H7 (cell line): ENCODE data around the gene TPM3. TPM values are rescaled to one million over a fixed set of nuclear protein-coding genes. Genes with fewer than 3 reads are reported as not detected.

ENCODE experiments used
- DNase-seq: peaks from one replicate; pipeline ENCODE4 v3.0.0; 2012
- H3K27me3 ChIP-seq: 2 replicates; pipeline ENCODE4 v1.6.0; 2011; ENCODE audit warnings: mild to moderate bottlenecking, low read length; ENCODE audit not compliant: control insufficient read depth, insufficient read depth
- H3K36me3 ChIP-seq: replicated peaks from 2 replicates; pipeline ENCODE4 v1.5.1; 2011; ENCODE audit warnings: low read length; ENCODE audit not compliant: control insufficient read depth, insufficient read depth
- H3K4me3 ChIP-seq: 2 replicates; pipeline ENCODE4 v1.5.1; 2011; ENCODE audit warnings: low read depth, mild to moderate bottlenecking, control low read depth, low read length, moderate library complexity; ENCODE audit not compliant: insufficient read depth
- total RNA-seq: library from RNA; depleted of rRNA; stranded (reverse); fragments of >200 nt; shearing (Covaris generic); gene quantifications from 2 replicates; pipeline ENCODE4 v1.2.3, GENCODE V29; 2014

Gene TPM3
- total RNA-seq, 1 experiment from 2014 or later: 754 TPM

DNA sequence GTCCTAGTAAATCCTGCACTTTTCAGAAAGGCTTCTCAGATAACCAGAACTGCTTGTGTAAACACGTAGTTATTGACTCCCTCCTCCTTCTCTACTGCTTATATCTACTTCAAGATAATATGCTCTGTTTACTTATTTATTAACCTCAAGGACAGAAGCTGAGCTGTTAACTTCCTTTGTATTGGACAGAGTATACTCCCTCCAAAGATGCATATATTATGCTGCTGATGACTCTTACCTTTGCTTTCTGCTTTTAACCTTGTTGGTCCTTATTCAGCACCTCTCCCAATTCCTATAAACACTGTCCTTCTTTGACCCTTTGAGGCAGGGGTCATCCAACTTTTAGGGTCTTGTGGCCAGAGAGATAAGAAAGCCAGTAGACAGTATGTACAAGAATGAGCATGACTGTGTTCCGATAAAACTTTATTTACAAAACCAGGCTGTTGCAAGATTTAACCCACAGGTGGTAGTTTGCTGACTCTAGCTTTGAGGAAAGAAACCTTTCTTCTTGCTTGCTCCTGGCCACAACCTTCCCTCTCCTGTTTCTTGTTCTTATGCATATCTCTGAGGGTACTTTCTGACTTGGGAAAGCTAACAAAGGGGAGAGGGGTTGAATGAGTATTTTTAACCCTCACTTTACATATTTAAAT is 4.9 kb downstream of the TPM3 start:
- peak; percentile 71 for DNase-seq
- H3K27me3 ChIP-seq: no peaks in the 10 kb centered on the region; the same call in 1 of the 2 replicates
- no peaks in the 10 kb centered on the region for H3K36me3 ChIP-seq
- no peak overlapping the region for H3K4me3 ChIP-seq

DNA sequence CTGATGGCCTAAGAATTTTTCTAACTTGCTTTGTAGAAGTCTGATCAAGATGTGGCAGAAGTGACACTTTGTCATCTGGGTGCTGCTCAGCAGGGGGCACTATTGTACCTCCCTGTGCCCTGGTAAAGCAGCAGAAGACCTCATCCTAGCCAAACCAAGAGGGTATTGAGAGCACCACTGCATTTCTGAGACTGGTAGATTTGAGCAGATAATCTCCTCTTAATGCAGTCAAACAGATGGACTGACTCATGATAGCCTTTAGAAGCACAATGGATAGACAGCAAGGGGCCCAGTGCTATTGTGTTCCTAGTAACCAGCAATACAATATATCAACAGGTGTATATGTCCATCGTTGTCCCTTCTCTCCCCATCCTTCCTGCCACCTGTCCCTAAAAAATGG is 5.7 kb downstream of the TPM3 start:
- no peaks in the 10 kb centered on the region for H3K27me3 ChIP-seq
- H3K4me3 ChIP-seq: no peak overlapping the region
- DNase-seq: peak; percentile 65
- H3K36me3 ChIP-seq: no peaks in the 10 kb centered on the region

DNA sequence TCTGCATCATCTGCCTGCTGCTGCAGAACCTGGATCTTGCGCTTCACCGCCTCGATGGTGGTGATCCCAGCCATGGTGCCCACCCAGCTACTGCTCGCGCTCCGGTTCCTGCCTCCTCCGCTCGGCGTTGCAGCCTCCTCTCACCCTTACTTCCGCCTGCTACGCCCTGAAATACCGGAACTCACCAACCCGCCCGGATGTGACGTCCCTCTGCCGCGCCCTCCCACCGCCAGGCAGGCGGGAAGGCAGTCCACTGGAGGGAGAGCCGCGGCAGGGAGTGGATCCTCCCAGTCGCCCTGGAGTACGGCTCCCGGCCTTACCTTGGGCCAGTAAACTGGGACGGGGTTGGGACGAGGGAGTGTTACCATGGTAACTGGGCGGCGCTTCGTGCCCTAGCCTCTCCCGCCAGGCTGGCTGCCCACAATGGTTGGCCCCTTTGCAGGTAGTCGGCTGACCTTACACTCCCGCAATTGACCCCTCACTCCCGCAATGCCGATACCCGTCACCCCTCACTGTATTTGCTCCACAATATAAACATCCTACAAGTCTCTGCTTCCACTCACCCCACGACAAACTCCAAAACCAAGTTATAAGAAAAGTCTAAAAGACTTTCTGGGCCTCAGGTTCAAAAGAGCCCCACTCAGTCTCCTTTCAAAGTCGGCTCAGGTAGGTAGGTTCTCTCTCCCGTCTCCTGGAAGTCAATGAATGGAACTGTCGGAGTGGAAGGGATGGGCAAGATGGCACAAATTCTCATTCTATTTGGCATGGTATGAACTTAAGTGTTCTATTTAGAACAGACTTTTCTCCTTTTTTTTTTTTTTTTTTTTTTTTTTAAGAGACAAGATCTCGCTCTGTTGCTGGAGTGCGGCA is 8.6 kb downstream of the TPM3 start:
- Histone ChIP-seq H3K4me3 (peak overlapping the region; percentile 97), H3K36me3 (no peaks in the 10 kb centered on the region; the same call in none of the 2 replicates), H3K27me3 (no peaks in the 10 kb centered on the region)
- DNase-seq: peak; percentile 98

DNA sequence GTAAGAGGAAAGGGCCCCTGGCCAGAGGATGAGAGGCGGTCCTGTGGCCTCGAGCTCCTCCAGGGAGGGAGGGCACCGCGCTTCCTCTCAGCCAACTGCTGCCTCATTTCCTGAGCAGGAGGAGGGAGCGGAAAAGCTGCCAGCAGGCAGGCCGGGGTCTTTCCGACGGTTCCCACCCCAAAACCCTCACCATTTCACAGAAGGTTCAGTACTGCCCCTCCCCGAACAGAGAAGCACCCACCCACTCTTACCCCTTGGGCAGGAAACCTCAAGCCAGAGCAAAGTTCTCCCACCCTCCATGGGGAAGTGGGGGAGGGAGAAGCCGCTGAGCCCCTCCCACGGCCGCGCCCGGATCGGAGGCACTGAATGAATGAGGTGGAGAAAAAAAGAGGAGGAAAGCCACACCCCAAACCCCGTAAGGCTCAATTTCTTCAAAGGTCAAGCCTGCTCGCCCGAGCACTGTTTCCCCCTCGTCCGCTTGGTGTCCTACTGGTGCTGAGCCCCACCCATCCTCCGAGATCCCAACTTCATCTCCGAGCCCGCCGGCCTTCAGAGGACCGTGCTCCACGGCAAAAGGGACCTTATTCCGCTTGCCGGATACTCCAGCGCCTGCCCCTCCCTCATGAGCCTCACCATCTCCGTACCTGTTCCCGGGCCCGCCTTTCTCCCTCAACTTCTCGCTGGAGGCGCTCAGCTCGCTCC is 9.4 kb downstream of the TPM3 start:
- DNase-seq: peak; percentile 71
- Histone ChIP-seq H3K36me3 (no peaks in the 10 kb centered on the region; the same call in none of the 2 replicates), H3K4me3 (peak overlapping the region; percentile 97), H3K27me3 (no peaks in the 10 kb centered on the region)

DNA sequence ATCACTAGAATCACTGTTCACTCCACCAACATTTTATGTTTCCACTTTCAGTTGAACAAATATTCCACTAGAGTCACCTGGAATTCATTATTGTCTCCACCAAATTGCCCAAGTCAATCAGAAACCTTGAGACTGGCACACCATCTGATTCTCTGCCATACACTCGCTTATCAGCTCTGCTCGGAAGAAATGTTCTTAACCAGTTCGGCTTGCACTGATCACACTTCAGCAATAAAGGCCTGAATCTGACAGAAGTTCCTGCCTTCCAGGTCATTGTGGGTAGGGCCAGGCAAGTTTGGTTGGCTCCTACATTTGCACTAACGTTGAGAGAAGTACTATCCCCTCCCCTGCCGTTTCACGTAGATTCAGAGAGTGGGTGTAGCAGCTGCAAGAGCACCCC is 10.0 kb downstream of the TPM3 start:
- H3K36me3 ChIP-seq: no peaks in the 10 kb centered on the region; the same call in none of the 2 replicates
- DNase-seq: no peak
- H3K27me3 ChIP-seq: no peaks in the 10 kb centered on the region

DNA sequence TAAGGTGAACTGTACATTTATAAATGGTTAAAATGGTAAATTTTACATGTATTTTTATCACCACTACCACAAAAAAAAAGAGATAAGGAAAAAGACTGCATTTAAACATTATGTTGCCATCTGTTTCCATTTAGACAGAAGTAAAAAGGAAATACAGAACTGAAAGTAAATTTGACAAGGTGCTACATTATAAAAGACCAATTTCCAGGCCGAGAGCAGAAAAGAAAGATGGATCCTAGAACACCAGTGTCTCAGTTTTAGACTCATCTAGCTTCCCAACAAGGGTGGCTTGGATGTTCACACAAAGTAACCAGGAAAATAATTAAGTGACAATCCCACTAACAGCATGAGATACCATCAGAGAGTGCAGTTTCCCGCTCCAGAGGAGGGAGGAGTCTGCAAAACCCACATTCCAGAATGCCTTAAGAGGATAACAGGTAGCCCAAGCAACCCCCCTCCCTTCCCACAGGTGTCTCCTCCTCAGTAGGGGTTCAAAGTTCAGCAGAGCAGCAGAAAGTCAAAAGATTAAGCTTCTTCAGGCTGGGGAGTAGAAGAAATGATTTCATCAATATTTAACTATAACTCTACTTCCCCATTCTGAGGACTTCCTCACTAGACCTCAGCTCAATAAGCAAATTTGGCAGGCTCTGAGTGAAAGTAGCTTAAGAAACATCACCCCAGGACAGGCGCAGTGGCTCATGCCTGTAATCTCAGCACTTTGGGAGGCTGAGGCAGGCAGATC is 11.8 kb downstream of the TPM3 start:
- H3K36me3 ChIP-seq: peaks cover 6% of the 10 kb centered on the region
- peak; percentile 71 for DNase-seq
- H3K4me3 ChIP-seq: no peak overlapping the region
- no peaks in the 10 kb centered on the region for H3K27me3 ChIP-seq

More for the DNA sequence above, 10.0 kb downstream of the TPM3 start:
- H3K4me3 ChIP-seq: peak overlapping the region; percentile 97

DNA sequence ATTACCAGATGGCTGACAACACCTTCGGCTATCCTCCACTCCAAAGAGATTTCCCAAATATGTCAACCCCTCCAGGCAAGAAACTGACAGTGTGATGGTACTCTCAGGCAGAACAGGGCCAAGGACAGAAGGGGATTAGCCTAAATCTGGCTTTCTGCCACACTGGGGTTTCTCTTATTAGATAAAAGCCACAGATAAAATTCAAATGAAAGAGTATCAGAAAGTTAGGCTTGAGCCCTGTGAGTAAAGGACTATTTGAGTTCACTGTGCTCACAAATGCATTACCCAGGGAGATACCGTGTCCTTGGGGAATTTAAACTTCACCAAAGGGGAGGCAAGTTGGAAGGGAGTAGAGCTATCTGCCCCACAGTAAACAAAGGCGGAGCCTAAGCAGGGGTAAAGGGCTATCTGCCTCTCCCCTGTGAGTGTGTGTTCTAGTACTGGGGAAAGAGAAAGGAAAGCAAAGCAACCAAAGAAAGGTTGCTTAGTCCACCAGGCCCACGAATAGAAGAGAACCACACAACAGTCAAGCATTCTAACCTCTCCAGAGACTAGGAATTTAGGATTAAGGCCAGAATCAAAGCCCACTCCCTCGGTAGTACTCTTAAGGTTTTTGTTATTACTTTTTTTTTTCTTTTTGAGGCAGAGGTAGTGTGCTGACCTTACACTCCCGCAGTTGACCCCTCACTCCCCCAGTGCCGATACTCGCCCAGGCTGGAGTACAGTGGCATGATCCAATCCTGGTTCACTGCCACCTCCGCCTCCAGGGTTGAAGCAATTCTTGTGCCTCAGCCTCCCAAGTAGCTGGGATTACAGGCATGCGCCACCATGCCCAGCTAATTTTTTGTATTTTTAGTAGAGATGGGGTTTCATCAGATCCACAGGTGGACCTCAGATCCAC is 12.7 kb downstream of the TPM3 start:
- peak; percentile 26 for DNase-seq

DNA sequence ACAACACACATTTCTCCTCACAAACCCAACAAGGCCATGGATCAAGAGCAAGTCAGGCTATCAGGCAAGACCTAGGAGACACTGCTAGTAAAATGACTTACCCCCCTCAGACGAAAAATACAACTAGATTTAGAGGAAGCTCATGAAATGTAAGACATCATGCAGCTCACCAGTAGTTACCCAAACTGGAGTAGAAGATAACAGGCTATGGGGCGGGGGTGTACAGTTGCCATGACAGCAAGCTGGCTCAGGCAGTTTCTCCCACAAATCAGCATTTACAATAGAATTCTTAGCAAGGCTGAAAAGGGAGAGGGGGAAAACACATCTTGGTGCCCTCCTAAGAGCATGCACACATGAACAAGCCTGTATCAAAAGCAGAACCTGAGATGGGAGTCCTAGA is 13.9 kb downstream of the TPM3 start:
- H3K4me3 ChIP-seq: no peak overlapping the region
- no peaks in the 10 kb centered on the region for H3K27me3 ChIP-seq
- DNase-seq: no peak
- peaks cover 8% of the 10 kb centered on the region for H3K36me3 ChIP-seq

More for the DNA sequence above, 12.7 kb downstream of the TPM3 start:
- no peaks in the 10 kb centered on the region for H3K27me3 ChIP-seq
- H3K36me3 ChIP-seq: peaks cover 6% of the 10 kb centered on the region
- H3K4me3 ChIP-seq: no peak overlapping the region

DNA sequence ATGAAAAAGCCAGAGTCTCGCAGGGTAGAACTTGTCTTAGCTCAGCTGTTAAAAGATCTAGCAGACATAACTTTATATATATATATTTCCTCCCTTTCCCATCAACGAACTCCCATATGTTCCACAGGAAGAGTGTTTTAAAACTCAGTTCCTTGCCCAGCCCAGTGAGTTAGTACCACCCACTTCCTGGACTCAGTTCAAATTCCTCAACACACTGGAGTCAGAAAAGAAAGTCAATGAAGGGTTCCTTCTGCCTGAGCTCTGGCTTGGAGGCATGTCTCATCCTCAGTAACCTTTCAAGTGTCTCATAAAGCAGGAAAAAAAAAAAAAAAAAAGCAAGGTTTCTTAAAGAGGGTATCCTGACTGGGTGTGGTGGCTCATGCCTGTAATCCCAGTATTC is 15.6 kb downstream of the TPM3 start:
- Histone ChIP-seq H3K4me3 (no peak overlapping the region), H3K27me3 (no peaks in the 10 kb centered on the region), H3K36me3 (peaks cover 22% of the 10 kb centered on the region)
- DNase-seq: no peak

DNA sequence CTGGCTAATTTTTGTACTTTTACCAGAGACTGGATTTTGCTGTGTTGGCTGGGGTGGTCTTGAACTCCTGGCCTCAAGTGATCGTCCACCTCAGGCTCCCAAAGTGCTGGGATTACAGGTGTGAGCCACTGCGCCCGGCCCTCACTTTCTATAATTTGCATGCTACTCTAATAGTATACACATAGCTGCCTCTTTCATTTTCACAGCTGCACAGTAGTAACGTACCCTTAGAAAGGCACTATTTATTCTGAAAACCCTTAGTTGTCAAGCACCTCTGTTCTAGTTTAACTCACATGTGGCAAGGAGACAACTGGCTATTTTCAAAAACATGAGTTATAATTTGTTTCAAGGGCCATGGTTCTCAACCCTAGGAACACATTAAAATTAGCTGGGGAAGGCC is 17.2 kb downstream of the TPM3 start:
- Histone ChIP-seq H3K36me3 (peaks cover 39% of the 10 kb centered on the region), H3K27me3 (no peaks in the 10 kb centered on the region), H3K4me3 (no peak overlapping the region)
- no peak for DNase-seq

DNA sequence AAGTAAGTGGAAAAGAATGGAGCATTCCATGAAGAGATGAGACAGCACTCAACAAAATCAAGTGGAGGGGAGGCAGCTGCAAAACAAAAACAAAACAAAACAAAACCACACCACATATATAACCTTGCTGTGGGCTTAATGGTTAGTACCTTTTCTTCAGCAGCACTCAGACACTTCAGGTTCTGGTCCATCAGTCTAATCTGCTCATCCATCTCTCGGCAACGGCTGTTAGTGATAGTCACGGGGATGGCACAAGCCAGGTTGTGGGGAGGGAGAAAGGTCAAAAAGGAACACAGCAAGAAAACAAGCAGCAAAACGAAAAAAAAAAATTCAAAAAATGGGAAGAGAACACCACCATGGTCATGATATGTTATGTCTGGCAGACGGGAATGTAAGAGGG is 20.0 kb downstream of the TPM3 start:
- Histone ChIP-seq H3K4me3 (no peak overlapping the region), H3K27me3 (no peaks in the 10 kb centered on the region), H3K36me3 (peaks cover 55% of the 10 kb centered on the region)
- no peak for DNase-seq

DNA sequence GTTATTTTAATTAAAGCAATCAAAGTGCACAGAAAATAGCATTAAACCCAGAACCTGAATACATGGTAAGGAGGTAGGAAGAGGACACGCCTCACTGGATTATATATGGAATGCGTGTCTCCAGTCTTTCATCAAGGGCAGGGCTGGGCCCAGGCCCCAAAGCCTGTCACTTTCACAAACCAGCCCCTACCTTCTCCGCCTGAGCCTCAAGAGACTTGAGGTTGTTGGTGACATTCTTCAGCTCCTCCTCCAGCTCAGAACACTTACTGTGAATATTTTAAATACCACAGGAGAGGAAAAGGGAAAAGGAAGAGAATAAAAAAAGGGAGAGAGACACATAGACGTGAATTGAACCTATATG is 20.7 kb downstream of the TPM3 start:
- Histone ChIP-seq H3K4me3 (no peak overlapping the region), H3K36me3 (peaks cover 55% of the 10 kb centered on the region), H3K27me3 (no peaks in the 10 kb centered on the region)
- no peak for DNase-seq

DNA sequence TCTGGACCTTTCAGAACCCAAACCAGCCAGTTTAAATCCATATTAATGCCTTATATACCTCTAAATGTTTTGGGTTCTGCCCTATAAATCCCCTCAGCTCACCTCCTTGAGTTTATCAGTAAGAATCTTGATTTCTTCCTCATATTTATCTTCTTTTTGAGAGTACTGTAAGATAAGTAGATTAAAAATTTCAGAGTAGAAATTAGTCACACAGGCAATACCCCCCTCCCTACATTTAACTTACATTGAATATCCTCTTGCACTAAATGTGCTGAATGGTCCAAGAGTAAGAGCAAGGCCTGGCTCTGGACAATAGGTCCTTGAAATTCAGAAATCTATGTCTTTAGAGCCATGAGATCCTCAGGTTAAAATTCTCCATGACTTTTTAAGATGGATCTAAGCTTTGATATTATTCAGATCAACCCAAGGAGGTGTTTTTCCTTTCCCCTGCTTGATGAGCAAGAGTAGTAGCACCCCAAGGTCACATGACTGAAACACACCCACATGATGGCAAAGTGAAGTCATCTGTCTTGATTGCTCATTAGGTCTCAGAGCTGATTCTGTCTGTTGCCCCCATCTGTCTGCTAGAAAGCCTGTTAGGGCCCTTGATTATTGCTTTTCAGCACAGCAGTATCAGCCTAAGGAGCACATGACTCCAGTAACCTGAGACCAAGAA is 21.2 kb downstream of the TPM3 start:
- no peak for DNase-seq
- peaks cover 58% of the 10 kb centered on the region for H3K36me3 ChIP-seq
- H3K4me3 ChIP-seq: no peak overlapping the region
- no peaks in the 10 kb centered on the region for H3K27me3 ChIP-seq
